ENCODE data around the gene CAPN7.
"Not testable (repeated sequence)": the region's sequence is repeated elsewhere in the genome, so short reads cannot be mapped to it uniquely, and the experiment has no call there.

The CAPN7 gene

GRCh38 chr3:15205934-15206661, at the start of gene CAPN7:
TSS of gene CAPN7 (plus strand) at chr3:15206246. CDS start at chr3:15206496, 250 bp downstream.
- Mint-ChIP-seq H3K27ac (peak within 1 kb of the TSS; percentile 91), H3K27me3 (ENCODE audit: low read depth, poor library complexity) (peaks cover 2% of the 10 kb centered on the region), H3K9me3 (no peaks in the 10 kb centered on the region), H3K36me3 (ENCODE audit: low read depth) (peaks cover 9% of the 10 kb centered on the region), H3K4me1 (peaks cover 27% of the 10 kb centered on the region), H3K4me3 (peak within 1 kb of the TSS; percentile 91)
- DNase-seq, result peak; percentile 97
- no peak for TF ChIP-seq CTCF (IDR thresholded peaks at IDR 0.05)

- DNase-seq, result no peak
- Mint-ChIP-seq H3K27ac (no peak overlapping the region), H3K27me3 (ENCODE audit: low read depth, poor library complexity) (peaks cover 54% of the 10 kb centered on the region), H3K36me3 (ENCODE audit: low read depth) (no peaks in the 10 kb centered on the region), H3K9me3 (peaks cover 14% of the 10 kb centered on the region), H3K4me1 (no peaks in the 10 kb centered on the region), H3K4me3 (no peak overlapping the region)
- TF ChIP-seq CTCF (IDR thresholded peaks at IDR 0.05), result no peak
Observed at GRCh38 chr3:15157441-15157840, 48.6 kb upstream of the CAPN7 start.

GRCh38 chr3:15159501-15160136, 46.4 kb upstream of the CAPN7 start:
- Mint-ChIP-seq H3K36me3 (ENCODE audit: low read depth) (no peaks in the 10 kb centered on the region), H3K4me3 (no peak overlapping the region), H3K9me3 (peaks cover 25% of the 10 kb centered on the region), H3K27ac (no peak overlapping the region), H3K4me1 (no peaks in the 10 kb centered on the region), H3K27me3 (ENCODE audit: low read depth, poor library complexity) (peaks cover 50% of the 10 kb centered on the region)
- TF ChIP-seq CTCF (IDR thresholded peaks at IDR 0.05), result no peak
- no peak for DNase-seq

- Mint-ChIP-seq H3K27me3 (ENCODE audit: low read depth, poor library complexity) (peaks cover 48% of the 10 kb centered on the region), H3K9me3 (peaks cover 35% of the 10 kb centered on the region), H3K4me3 (no peak overlapping the region), H3K27ac (no peak overlapping the region), H3K36me3 (ENCODE audit: low read depth) (no peaks in the 10 kb centered on the region), H3K4me1 (no peaks in the 10 kb centered on the region)
- no peak for DNase-seq
- TF ChIP-seq CTCF (IDR thresholded peaks at IDR 0.05), result no peak
Observed at GRCh38 chr3:15160662-15161061, 45.4 kb upstream of the CAPN7 start.

- Mint-ChIP-seq H3K4me1 (no peaks in the 10 kb centered on the region), H3K4me3 (no peak overlapping the region), H3K9me3 (peaks cover 37% of the 10 kb centered on the region), H3K36me3 (ENCODE audit: low read depth) (no peaks in the 10 kb centered on the region), H3K27me3 (ENCODE audit: low read depth, poor library complexity) (peaks cover 43% of the 10 kb centered on the region), H3K27ac (no peak overlapping the region)
- TF ChIP-seq CTCF (IDR thresholded peaks at IDR 0.05), result no peak
- no peak for DNase-seq
Observed at GRCh38 chr3:15161133-15161532, 44.9 kb upstream of the CAPN7 start.

GRCh38 chr3:15163656-15164055, 42.4 kb upstream of the CAPN7 start:
- H3K4me1 Mint-ChIP-seq; H3K36me3 Mint-ChIP-seq (ENCODE audit: low read depth); H3K27ac Mint-ChIP-seq; DNase-seq; H3K4me3 Mint-ChIP-seq: not testable (repeated sequence)
- Mint-ChIP-seq H3K27me3 (ENCODE audit: low read depth, poor library complexity) (peaks cover 31% of the 10 kb centered on the region), H3K9me3 (peaks cover 31% of the 10 kb centered on the region)
